ENCODE results near the gene MAP2K6.
A peak's percentile ranks its signal among the peaks of the same experiment; 100 is the strongest.

The MAP2K6 gene

DNA sequence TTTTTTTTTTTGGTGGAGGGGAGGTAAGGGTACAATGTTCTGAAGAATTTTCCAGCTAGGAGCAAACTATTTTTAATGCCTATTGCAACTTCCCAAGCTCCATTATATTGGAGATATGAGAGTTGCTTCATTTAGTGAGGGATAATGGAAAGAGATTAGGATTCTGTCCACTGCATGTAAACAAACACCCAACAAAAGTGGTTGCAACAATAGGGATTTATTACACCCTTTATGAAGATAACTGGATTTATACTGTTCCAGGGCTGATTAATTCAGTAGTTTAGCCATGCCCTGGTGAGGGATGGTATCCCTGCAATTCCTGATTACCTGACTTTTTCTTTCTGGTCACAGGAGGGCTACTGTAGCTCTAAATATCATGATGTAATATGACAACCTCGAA lies 40.5 kb downstream of the MAP2K6 start:
- Histone ChIP-seq H3K27ac (ENCODE audit: low read depth, low read length, severe bottlenecking) (no peak overlapping the region), H3K36me3 (ENCODE audit: control insufficient read depth, insufficient read depth, low read length) (no peaks in the 10 kb centered on the region), H3K4me1 (ENCODE audit: control insufficient read depth, insufficient read depth, low read length, poor library complexity, severe bottlenecking) (peaks cover 5% of the 10 kb centered on the region), H3K9me3 (ENCODE audit: control insufficient read depth, low read length) (no peaks in the 10 kb centered on the region), H3K4me3 (ENCODE audit: extremely low read depth, insufficient read depth, low read length, poor library complexity, severe bottlenecking) (no peak overlapping the region)
- WGBS, 2 experiments (ENCODE audit: insufficient coverage in 2 of 2) = 78 to 100% methylated on average over 1 of the region's 1 CpG

DNA sequence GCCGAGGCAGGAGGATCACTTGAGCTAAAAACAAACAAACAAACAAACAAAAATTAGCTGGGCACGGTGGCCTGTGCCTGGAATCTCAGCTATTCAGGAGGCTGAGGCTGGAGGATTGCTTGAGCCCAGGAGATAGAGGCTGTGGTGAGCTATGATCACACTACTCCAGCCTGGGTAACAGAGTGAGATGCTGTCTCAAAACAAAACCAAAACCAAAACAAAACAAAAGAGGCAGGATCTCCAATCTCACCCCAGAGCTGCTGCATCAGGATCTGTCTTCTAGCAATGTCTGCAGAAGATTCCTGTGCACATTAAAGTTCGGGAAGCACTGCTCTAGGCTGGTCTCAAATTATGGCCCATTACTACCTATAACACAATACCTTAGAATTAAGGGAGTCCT lies 43.1 kb downstream of the MAP2K6 start:
- WGBS, 2 experiments (ENCODE audit: insufficient coverage in 2 of 2) = 87 to 100% methylated on average over 1 to 2 of the region's 3 CpGs

DNA sequence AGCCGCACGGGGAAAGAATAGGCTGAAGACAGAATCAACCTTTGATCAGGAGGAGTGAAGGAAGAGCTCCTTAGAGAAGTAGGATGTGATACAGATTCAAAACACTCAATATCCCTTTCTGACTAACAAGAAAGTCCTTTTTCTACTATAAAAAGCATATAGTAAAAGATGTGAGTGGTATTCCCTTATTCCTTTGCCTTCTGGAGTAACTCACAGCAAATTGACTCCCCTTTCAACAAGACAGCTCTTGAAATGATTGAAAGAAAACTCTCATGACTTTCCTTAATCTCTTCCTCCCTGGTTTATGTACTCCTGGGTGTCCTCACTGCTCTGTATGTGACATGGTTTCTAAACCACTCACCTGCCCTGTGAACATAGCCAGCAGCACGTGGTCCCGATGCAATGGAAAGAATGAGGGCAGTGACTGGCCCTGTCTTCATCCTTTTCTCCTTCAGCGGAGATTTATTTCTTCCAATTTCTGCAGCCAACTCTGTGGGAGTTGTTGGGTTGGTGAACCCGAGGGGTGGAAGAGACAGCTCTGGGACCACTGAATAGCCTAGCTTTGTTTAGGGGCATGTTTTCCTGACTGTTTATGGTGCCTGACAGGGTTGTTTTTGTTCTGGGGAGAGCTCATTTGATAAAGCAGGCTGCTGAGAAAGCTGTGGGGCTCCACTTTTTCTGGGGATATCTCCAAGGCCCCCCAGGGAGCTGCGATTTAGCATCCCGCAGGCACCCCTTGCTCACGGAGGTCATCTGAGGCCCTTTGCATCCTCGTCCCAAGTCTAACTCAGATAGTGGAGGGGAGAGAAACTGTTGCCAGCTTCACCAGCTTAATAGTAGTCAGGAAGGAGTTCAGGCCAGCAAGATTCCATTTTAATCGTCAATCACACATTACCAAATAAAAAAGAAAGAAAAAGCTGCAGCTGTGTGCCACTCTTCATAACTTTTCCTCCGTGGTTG lies 46.7 kb downstream of the MAP2K6 start:
- no peaks in the 10 kb centered on the region for H3K36me3 ChIP-seq (ENCODE audit: control insufficient read depth, insufficient read depth, low read length)
- H3K27ac ChIP-seq (ENCODE audit: low read depth, low read length, severe bottlenecking) = no peak overlapping the region
- no peaks in the 10 kb centered on the region for H3K9me3 ChIP-seq (ENCODE audit: control insufficient read depth, low read length)
- no peak overlapping the region for H3K4me3 ChIP-seq (ENCODE audit: extremely low read depth, insufficient read depth, low read length, poor library complexity, severe bottlenecking)
- H3K4me1 ChIP-seq (ENCODE audit: control insufficient read depth, insufficient read depth, low read length, poor library complexity, severe bottlenecking) = peaks cover 8% of the 10 kb centered on the region
- 66 to 79% methylated on average over 6 to 7 of the region's 12 CpGs for WGBS, 2 experiments (ENCODE audit: insufficient coverage in 2 of 2)

More for the DNA sequence above, 43.1 kb downstream of the MAP2K6 start:
- Histone ChIP-seq H3K36me3 (ENCODE audit: control insufficient read depth, insufficient read depth, low read length) (no peaks in the 10 kb centered on the region), H3K27ac (ENCODE audit: low read depth, low read length, severe bottlenecking) (no peak overlapping the region), H3K4me3 (ENCODE audit: extremely low read depth, insufficient read depth, low read length, poor library complexity, severe bottlenecking) (no peak overlapping the region), H3K4me1 (ENCODE audit: control insufficient read depth, insufficient read depth, low read length, poor library complexity, severe bottlenecking) (peaks cover 5% of the 10 kb centered on the region), H3K9me3 (ENCODE audit: control insufficient read depth, low read length) (no peaks in the 10 kb centered on the region)

DNA sequence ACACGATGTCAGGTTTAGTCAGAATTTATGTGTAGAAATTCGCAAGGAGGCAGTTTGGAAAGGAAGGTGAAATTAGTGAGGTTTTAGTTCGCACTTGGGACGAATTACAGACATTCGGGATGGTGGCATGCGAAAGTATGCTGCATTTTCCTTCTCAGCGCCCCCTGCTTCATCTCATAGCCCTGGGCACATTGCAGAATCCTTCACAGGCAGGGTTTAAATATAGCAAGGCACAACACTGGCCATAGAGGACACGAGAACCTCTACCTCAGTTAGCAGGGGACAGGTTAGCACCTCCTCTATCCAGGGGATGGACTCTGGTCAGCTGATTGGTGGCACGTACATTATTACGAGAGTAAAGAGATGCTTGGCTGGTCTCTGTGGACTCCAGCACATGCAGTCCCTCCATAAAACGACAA lies 47.5 kb downstream of the MAP2K6 start:
- 84 to 88% methylated on average over 11 of the region's 11 CpGs for WGBS, 2 experiments (ENCODE audit: insufficient coverage in 2 of 2)
- no peak overlapping the region for H3K27ac ChIP-seq (ENCODE audit: low read depth, low read length, severe bottlenecking)

DNA sequence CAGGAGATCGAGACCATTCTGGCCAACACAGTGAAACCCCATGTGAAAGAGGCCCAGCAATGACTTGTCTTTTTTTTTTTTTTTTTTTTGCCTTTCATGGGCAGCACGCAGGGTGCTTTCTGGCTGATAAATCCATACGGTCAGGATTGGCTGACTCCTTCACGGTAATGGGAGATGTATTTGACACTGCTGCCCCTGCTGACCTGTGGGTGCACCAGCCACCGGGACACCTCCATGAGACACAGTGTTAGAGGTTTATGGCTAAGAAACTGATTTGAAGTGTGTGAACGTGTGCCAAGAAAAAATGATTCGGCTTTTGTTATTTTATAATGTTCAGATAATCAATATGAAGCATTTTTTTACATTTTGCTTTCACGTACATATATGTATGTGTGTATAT lies 48.4 kb downstream of the MAP2K6 start:
- WGBS, 2 experiments (ENCODE audit: insufficient coverage in 2 of 2) = 94 to 97% methylated on average over 4 to 5 of the region's 8 CpGs
- H3K27ac ChIP-seq (ENCODE audit: low read depth, low read length, severe bottlenecking) = no peak overlapping the region
- no peak overlapping the region for H3K4me3 ChIP-seq (ENCODE audit: extremely low read depth, insufficient read depth, low read length, poor library complexity, severe bottlenecking)
- H3K4me1 ChIP-seq (ENCODE audit: control insufficient read depth, insufficient read depth, low read length, poor library complexity, severe bottlenecking) = peaks cover 20% of the 10 kb centered on the region
- H3K9me3 ChIP-seq (ENCODE audit: control insufficient read depth, low read length) = no peaks in the 10 kb centered on the region
- H3K36me3 ChIP-seq (ENCODE audit: control insufficient read depth, insufficient read depth, low read length) = no peaks in the 10 kb centered on the region

More for the DNA sequence above, 47.5 kb downstream of the MAP2K6 start:
- Histone ChIP-seq H3K36me3 (ENCODE audit: control insufficient read depth, insufficient read depth, low read length) (no peaks in the 10 kb centered on the region), H3K9me3 (ENCODE audit: control insufficient read depth, low read length) (no peaks in the 10 kb centered on the region), H3K4me3 (ENCODE audit: extremely low read depth, insufficient read depth, low read length, poor library complexity, severe bottlenecking) (no peak overlapping the region), H3K4me1 (ENCODE audit: control insufficient read depth, insufficient read depth, low read length, poor library complexity, severe bottlenecking) (peaks cover 14% of the 10 kb centered on the region)

DNA sequence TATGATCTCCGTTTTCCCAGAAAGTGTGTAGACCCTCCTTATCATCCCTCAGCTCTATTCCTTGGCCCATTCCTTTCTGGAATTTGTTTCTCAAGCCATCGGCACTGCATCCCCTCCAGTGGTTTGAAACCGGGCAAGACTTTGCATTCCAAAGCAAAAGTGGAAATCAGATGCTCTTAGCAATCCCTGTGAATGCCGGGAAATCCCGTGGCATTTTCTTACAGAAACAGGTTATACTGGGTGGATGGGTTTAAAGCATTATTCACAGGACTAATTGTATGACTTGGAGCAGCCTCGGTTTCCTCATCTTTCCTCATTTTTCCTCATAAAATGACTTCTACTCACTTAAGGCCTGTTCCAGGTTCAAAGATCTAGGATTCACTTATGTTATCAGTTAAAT lies 52.0 kb downstream of the MAP2K6 start:
- WGBS, 2 experiments (ENCODE audit: insufficient coverage in 2 of 2) = 70 to 78% methylated on average over 3 to 4 of the region's 6 CpGs
- H3K9me3 ChIP-seq (ENCODE audit: control insufficient read depth, low read length) = no peaks in the 10 kb centered on the region
- H3K27ac ChIP-seq (ENCODE audit: low read depth, low read length, severe bottlenecking) = peak overlapping the region; percentile 87
- peaks cover 19% of the 10 kb centered on the region for H3K4me1 ChIP-seq (ENCODE audit: control insufficient read depth, insufficient read depth, low read length, poor library complexity, severe bottlenecking)
- H3K4me3 ChIP-seq (ENCODE audit: extremely low read depth, insufficient read depth, low read length, poor library complexity, severe bottlenecking) = no peak overlapping the region
- no peaks in the 10 kb centered on the region for H3K36me3 ChIP-seq (ENCODE audit: control insufficient read depth, insufficient read depth, low read length)

DNA sequence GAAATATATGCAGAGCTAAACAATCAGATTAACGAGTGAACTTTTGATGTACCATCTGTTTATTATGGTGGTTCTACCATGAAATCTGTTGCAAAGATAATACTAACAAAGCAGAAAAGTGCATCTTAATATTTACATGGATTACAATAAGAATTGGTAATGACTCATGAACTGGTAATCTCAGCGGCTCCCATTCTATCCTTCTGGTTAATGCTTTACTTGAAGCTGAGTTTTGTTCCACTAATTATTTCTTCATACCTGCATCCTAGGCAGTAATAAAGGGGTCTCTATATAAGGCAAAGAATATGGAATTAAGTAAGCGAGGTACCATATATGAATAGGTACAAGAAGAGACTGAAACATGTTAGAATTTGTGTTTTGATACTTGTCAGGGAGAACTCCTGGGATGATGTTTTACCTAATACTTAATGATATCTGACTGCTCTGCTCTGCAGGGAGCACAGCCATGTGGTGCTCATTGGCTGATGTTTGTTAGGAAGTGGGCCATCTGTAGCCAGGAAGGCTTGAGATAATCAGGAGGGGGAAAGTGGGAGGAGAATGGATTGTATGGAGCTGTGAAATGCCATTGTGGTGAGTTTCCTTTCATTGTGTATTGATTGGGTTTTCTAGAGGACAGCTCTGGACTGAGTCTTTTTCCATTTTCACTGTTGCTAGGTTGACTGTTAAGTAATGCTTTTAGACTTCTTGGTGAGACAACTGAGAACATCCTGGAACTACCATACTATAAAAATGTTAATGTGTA lies 52.6 kb downstream of the MAP2K6 start:
- no peaks in the 10 kb centered on the region for H3K9me3 ChIP-seq (ENCODE audit: control insufficient read depth, low read length)
- H3K4me1 ChIP-seq (ENCODE audit: control insufficient read depth, insufficient read depth, low read length, poor library complexity, severe bottlenecking) = peaks cover 19% of the 10 kb centered on the region
- H3K4me3 ChIP-seq (ENCODE audit: extremely low read depth, insufficient read depth, low read length, poor library complexity, severe bottlenecking) = no peak overlapping the region
- H3K27ac ChIP-seq (ENCODE audit: low read depth, low read length, severe bottlenecking) = peak overlapping the region; percentile 87
- H3K36me3 ChIP-seq (ENCODE audit: control insufficient read depth, insufficient read depth, low read length) = no peaks in the 10 kb centered on the region
- 67% methylated on average over 1 of the region's 3 CpGs; no CpG with 5 or more reads in 1 of the 2 experiments for WGBS, 2 experiments (ENCODE audit: insufficient coverage in 2 of 2)

DNA sequence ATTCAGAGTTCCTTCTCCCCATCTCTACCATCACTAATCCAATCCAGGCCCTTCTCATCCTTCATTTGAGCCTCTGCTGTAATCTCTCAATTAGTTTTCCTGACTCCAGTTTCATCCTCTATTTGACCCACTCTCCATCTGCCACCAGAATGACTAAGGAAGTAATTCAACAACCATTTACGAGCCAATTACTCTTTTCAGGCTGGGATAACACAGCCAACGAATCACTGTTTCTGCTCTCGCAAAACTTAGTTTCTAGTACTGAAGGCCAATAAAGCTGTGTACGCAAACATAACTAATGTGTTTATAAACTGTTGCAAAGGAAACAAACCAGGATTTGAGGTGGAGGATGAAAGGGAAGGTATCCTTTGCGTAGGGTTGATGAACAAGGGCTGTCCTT lies 53.7 kb downstream of the MAP2K6 start:
- Histone ChIP-seq H3K4me3 (ENCODE audit: extremely low read depth, insufficient read depth, low read length, poor library complexity, severe bottlenecking) (no peak overlapping the region), H3K27ac (ENCODE audit: low read depth, low read length, severe bottlenecking) (peak overlapping the region; percentile 87), H3K36me3 (ENCODE audit: control insufficient read depth, insufficient read depth, low read length) (no peaks in the 10 kb centered on the region), H3K9me3 (ENCODE audit: control insufficient read depth, low read length) (no peaks in the 10 kb centered on the region), H3K4me1 (ENCODE audit: control insufficient read depth, insufficient read depth, low read length, poor library complexity, severe bottlenecking) (peaks cover 19% of the 10 kb centered on the region)
- 93 to 94% methylated on average over 5 of the region's 5 CpGs for WGBS, 2 experiments (ENCODE audit: insufficient coverage in 2 of 2)

DNA sequence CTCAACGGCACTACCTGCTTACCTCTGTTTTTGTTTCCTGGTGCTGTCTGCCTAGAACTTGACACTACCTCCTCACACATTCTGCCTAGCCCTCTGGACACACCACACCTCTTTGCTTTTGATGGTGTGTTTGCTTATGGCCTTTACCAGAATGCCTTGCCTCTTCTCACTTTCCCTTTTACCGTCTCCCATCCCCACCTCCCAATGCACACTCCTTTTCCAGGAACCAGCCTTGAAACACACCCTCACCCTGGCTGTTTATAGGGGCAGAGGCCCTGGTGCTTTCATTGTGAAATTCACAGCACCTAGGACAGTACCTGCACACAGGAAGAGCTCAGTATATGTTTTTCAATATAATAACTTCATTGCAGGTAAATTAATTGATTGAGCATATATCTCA lies 56.2 kb downstream of the MAP2K6 start:
- Histone ChIP-seq H3K9me3 (ENCODE audit: control insufficient read depth, low read length) (no peaks in the 10 kb centered on the region), H3K36me3 (ENCODE audit: control insufficient read depth, insufficient read depth, low read length) (no peaks in the 10 kb centered on the region), H3K4me3 (ENCODE audit: extremely low read depth, insufficient read depth, low read length, poor library complexity, severe bottlenecking) (no peak overlapping the region), H3K27ac (ENCODE audit: low read depth, low read length, severe bottlenecking) (no peak overlapping the region), H3K4me1 (ENCODE audit: control insufficient read depth, insufficient read depth, low read length, poor library complexity, severe bottlenecking) (peaks cover 19% of the 10 kb centered on the region)
- 94 to 100% methylated on average over 2 of the region's 2 CpGs for WGBS, 2 experiments (ENCODE audit: insufficient coverage in 2 of 2)

DNA sequence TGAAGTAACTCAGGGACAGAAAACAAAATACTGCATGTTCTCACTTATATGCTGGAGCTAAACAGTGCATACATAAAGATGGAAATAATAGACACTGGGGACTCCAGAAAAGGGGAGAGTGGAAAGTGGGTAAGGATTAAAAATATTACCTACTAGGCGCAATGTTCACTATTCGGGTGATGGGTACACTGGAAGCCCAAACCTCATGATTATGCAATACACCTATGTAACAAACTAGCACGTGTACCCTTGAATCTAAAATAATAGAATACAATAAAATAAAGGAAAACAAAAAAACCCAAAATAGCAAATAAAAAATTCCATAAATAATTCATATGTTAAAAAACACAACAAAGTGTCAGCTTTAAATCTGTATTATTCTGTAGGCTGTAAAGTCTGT lies 56.9 kb downstream of the MAP2K6 start:
- Histone ChIP-seq H3K9me3 (ENCODE audit: control insufficient read depth, low read length) (no peaks in the 10 kb centered on the region), H3K36me3 (ENCODE audit: control insufficient read depth, insufficient read depth, low read length) (no peaks in the 10 kb centered on the region), H3K27ac (ENCODE audit: low read depth, low read length, severe bottlenecking) (no peak overlapping the region), H3K4me3 (ENCODE audit: extremely low read depth, insufficient read depth, low read length, poor library complexity, severe bottlenecking) (no peak overlapping the region), H3K4me1 (ENCODE audit: control insufficient read depth, insufficient read depth, low read length, poor library complexity, severe bottlenecking) (peaks cover 14% of the 10 kb centered on the region)
- no CpG with 5 or more reads among the region's 3 CpGs for WGBS, 2 experiments (ENCODE audit: insufficient coverage in 2 of 2)
